Measurements from ENCODE around the gene ABCA7. TPM values are rescaled to one million over a fixed set of nuclear protein-coding genes. Genes with fewer than 3 reads are reported as not detected.
A peak's percentile ranks its signal among the peaks of the same experiment; 100 is the strongest.
"Not testable (repeated sequence)": the region's sequence is repeated elsewhere in the genome, so short reads cannot be mapped to it uniquely, and the experiment has no call there.

Gene ABCA7
- polyA plus RNA-seq, 6 donors from 2014 or later = 9.4 to 22.5 (median 11.1) TPM

GRCh38 chr19:1112268-1113029 is 72.5 kb downstream of the ABCA7 start:
- H3K4me3 Mint-ChIP-seq = no peak overlapping the region
- DNase-seq (no peak), ATAC-seq (ENCODE audit: low read depth in 2 of 2) (no peak)
- no peaks in the 10 kb centered on the region for H3K36me3 Mint-ChIP-seq
- H3K9me3 Mint-ChIP-seq = no peaks in the 10 kb centered on the region
- no peaks in the 10 kb centered on the region for H3K27me3 Mint-ChIP-seq
- peaks cover 6% of the 10 kb centered on the region in 3 donors for H3K4me1 Mint-ChIP-seq
- H3K27ac Mint-ChIP-seq = no peak overlapping the region

- DNase-seq (peak; percentile 84), ATAC-seq (ENCODE audit: low read depth in 2 of 2) (peak; percentile 89 to 93)
- H3K36me3 Mint-ChIP-seq = no peaks in the 10 kb centered on the region
- H3K4me1 Mint-ChIP-seq = peaks cover 6% of the 10 kb centered on the region in 3 donors
- H3K27me3 Mint-ChIP-seq = no peaks in the 10 kb centered on the region
- peak overlapping the region in 1 of 8 donors; percentile 47 for H3K4me3 Mint-ChIP-seq
- no peaks in the 10 kb centered on the region for H3K9me3 Mint-ChIP-seq
- H3K27ac Mint-ChIP-seq = peak overlapping the region in 2 of 6 donors; percentile 36 to 84
Measured at GRCh38 chr19:1113030-1113985, 73.4 kb downstream of the ABCA7 start.

GRCh38 chr19:1113986-1114483 is 74.1 kb downstream of the ABCA7 start:
- H3K27ac Mint-ChIP-seq = no peak overlapping the region
- H3K9me3 Mint-ChIP-seq = no peaks in the 10 kb centered on the region
- H3K4me1 Mint-ChIP-seq = peaks cover 6% of the 10 kb centered on the region in 3 donors
- H3K27me3 Mint-ChIP-seq = no peaks in the 10 kb centered on the region
- ATAC-seq (ENCODE audit: low read depth in 2 of 2) (no peak), DNase-seq (no peak)
- no peak overlapping the region for H3K4me3 Mint-ChIP-seq
- H3K36me3 Mint-ChIP-seq = no peaks in the 10 kb centered on the region

GRCh38 chr19:1114728-1115127 is 74.8 kb downstream of the ABCA7 start:
- ATAC-seq (ENCODE audit: low read depth in 2 of 2); H3K36me3 Mint-ChIP-seq; DNase-seq; H3K9me3 Mint-ChIP-seq; H3K27me3 Mint-ChIP-seq; H3K4me1 Mint-ChIP-seq: not testable (repeated sequence)
- H3K4me3 Mint-ChIP-seq = peak overlapping the region in 1 of 8 donors; percentile 35
- H3K27ac Mint-ChIP-seq = peak overlapping the region in 2 of 6 donors; percentile 32 to 78

Other genes with a start within 250 kb of the ABCA7 start
- 100 to 1,000 TPM in 5 of 6 donors, 10 to 100 TPM in 1; 70.5 to 209 (median 124) TPM for gene PTBP1, start 242.7 kb upstream of the ABCA7 start, polyA plus RNA-seq (ENCODE audit: low read depth in 6 of 6)
- gene PLPPR3, start 218.2 kb upstream of the ABCA7 start, polyA plus RNA-seq (ENCODE audit: low read depth in 6 of 6) = not detected
- gene AZU1, start 212.3 kb upstream of the ABCA7 start, polyA plus RNA-seq (ENCODE audit: low read depth in 6 of 6) = not detected
- not detected for gene PRTN3, start 199.1 kb upstream of the ABCA7 start, polyA plus RNA-seq (ENCODE audit: low read depth in 6 of 6)
- gene ELANE, start 187.8 kb upstream of the ABCA7 start, polyA plus RNA-seq (ENCODE audit: low read depth in 6 of 6) = not detected
- gene CFD, start 180.4 kb upstream of the ABCA7 start, polyA plus RNA-seq (ENCODE audit: low read depth in 6 of 6) = 1 to 10 TPM in 5 of 6 donors, not detected in 1; 1.2 to 3.2 (median 1.8) TPM
- gene MED16, start 146.9 kb upstream of the ABCA7 start, polyA plus RNA-seq (ENCODE audit: low read depth in 6 of 6) = 10 to 100 TPM; 34.0 to 89.4 (median 51.1) TPM
- not detected for gene RNU6-9, start 146.6 kb upstream of the ABCA7 start, polyA plus RNA-seq (ENCODE audit: low read depth in 6 of 6)
- 100 to 1,000 TPM; 162 to 209 (median 175) TPM for gene R3HDM4, start 126.9 kb upstream of the ABCA7 start, polyA plus RNA-seq (ENCODE audit: low read depth in 6 of 6)
- under 1 TPM in 4 of 6 donors, not detected in 2; 0.17 to 0.42 (median 0.33) TPM for gene KISS1R, start 122.8 kb upstream of the ABCA7 start, polyA plus RNA-seq (ENCODE audit: low read depth in 6 of 6)
- gene ARID3A, start 114.1 kb upstream of the ABCA7 start, polyA plus RNA-seq (ENCODE audit: low read depth in 6 of 6) = 1 to 10 TPM in 1 of 6 donors, under 1 TPM in 5; 0.13 to 1.1 (median 0.59) TPM
- 10 to 100 TPM; 39.9 to 64.1 (median 52.5) TPM for gene WDR18, start 55.8 kb upstream of the ABCA7 start, polyA plus RNA-seq (ENCODE audit: low read depth in 6 of 6)
- gene GRIN3B, start 39.7 kb upstream of the ABCA7 start, polyA plus RNA-seq (ENCODE audit: low read depth in 6 of 6) = not detected
- 10 to 100 TPM; 37.2 to 75.5 (median 49.5) TPM for gene TMEM259, start 19.0 kb upstream of the ABCA7 start, polyA plus RNA-seq (ENCODE audit: low read depth in 6 of 6)
- gene RNU6-2, start 18.6 kb upstream of the ABCA7 start, polyA plus RNA-seq (ENCODE audit: low read depth in 6 of 6) = not detected
- gene CNN2, start 13.5 kb upstream of the ABCA7 start, polyA plus RNA-seq (ENCODE audit: low read depth in 6 of 6) = 100 to 1,000 TPM; 408 to 648 (median 492) TPM
- 100 to 1,000 TPM; 181 to 432 (median 210) TPM for gene ARHGAP45, start 27.1 kb downstream of the ABCA7 start, polyA plus RNA-seq (ENCODE audit: low read depth in 6 of 6)
- 100 to 1,000 TPM; 134 to 205 (median 174) TPM for gene POLR2E, start 55.3 kb downstream of the ABCA7 start, polyA plus RNA-seq (ENCODE audit: low read depth in 6 of 6)
- 100 to 1,000 TPM; 235 to 356 (median 314) TPM for gene GPX4, start 63.9 kb downstream of the ABCA7 start, polyA plus RNA-seq (ENCODE audit: low read depth in 6 of 6)
- gene SBNO2, start 134.2 kb downstream of the ABCA7 start, polyA plus RNA-seq (ENCODE audit: low read depth in 6 of 6) = 1 to 10 TPM in 4 of 6 donors, under 1 TPM in 2; 0.78 to 2.3 (median 1.3) TPM
- 10 to 100 TPM; 11.5 to 28.1 (median 15.7) TPM for gene STK11, start 165.7 kb downstream of the ABCA7 start, polyA plus RNA-seq (ENCODE audit: low read depth in 6 of 6)
- not detected for gene CBARP, start 197.9 kb downstream of the ABCA7 start, polyA plus RNA-seq (ENCODE audit: low read depth in 6 of 6)
- gene ATP5F1D, start 201.6 kb downstream of the ABCA7 start, polyA plus RNA-seq (ENCODE audit: low read depth in 6 of 6) = 100 to 1,000 TPM; 132 to 222 (median 199) TPM
- gene MIDN, start 208.5 kb downstream of the ABCA7 start, polyA plus RNA-seq (ENCODE audit: low read depth in 6 of 6) = 1 to 10 TPM in 5 of 6 donors, under 1 TPM in 1; 0.78 to 5.5 (median 2.7) TPM
- gene CIRBP, start 229.2 kb downstream of the ABCA7 start, polyA plus RNA-seq (ENCODE audit: low read depth in 6 of 6) = 100 to 1,000 TPM; 253 to 449 (median 334) TPM
- gene FAM174C, start 235.4 kb downstream of the ABCA7 start, polyA plus RNA-seq (ENCODE audit: low read depth in 6 of 6) = 10 to 100 TPM; 48.9 to 80.0 (median 64.7) TPM
- not detected for gene EFNA2, start 245.8 kb downstream of the ABCA7 start, polyA plus RNA-seq (ENCODE audit: low read depth in 6 of 6)